ENCODE results near the gene TBL1X. TPM values are rescaled to one million over a fixed set of nuclear protein-coding genes. Genes with fewer than 3 reads are reported as not detected.

The TBL1X gene
- total RNA-seq, 1 donor from 2014 or later = 32.5 TPM

GRCh38 chrX:9789555-9789954, 324.7 kb downstream of the TBL1X start:
- Mint-ChIP-seq H3K27ac (ENCODE audit: unreplicated experiment) (no peak overlapping the region), H3K4me3 (no peak overlapping the region), H3K27me3 (ENCODE audit: low read depth) (peaks cover 37% of the 10 kb centered on the region), H3K36me3 (ENCODE audit: low read depth) (no peaks in the 10 kb centered on the region), H3K9me3 (no peaks in the 10 kb centered on the region), H3K4me1 (peaks cover 20% of the 10 kb centered on the region)
- no peak for DNase-seq (ENCODE audit: low read depth, low spot score)
- no peak for TF ChIP-seq CTCF (conservative IDR thresholded peaks at IDR 0.05)

Measured in neural crest cell (in vitro differentiated cells).